OCI-LY3 (cell line): ENCODE data around the gene KCNA10.

Source experiments
- H2AFZ ChIP-seq: fragments of 200-600, 300-600 bp; shearing (Covaris generic); 2 replicates; pipeline ENCODE4 v1.6.0; 2014; ENCODE audit warnings: antibody characterized with exemption, low read depth, low read length
- H3K27ac ChIP-seq: fragments of 200-600, 300-600 bp; sonication (generic); 2 replicates; pipeline ENCODE4 v1.5.1; 2014; ENCODE audit warnings: mild to moderate bottlenecking, low read length, moderate library complexity, mixed read lengths
- H3K27me3 ChIP-seq: fragments of 200-600, 300-600 bp; sonication (generic); 2 replicates; pipeline ENCODE4 v1.6.1; 2014; ENCODE audit warnings: low read depth, low read length, mixed read lengths
- H3K36me3 ChIP-seq: fragments of 200-600, 300-600 bp; sonication (generic); replicated peaks from 2 replicates; pipeline ENCODE3; 2014; ENCODE audit warnings: low read depth, low read length, mixed read lengths
- H3K4me1 ChIP-seq: fragments of 300-600, 200-600 bp; sonication (generic); 2 replicates; pipeline ENCODE4 v1.6.1; 2014; ENCODE audit warnings: low read length, mixed read lengths
- H3K4me2 ChIP-seq: fragments of 200-600, 300-600 bp; sonication (generic); 2 replicates; pipeline ENCODE4 v1.6.1; 2014; ENCODE audit warnings: low read length, mixed read lengths
- H3K4me3 ChIP-seq: fragments of 300-600, 200-600 bp; sonication (generic); 2 replicates; pipeline ENCODE4 v1.5.1; 2014; ENCODE audit warnings: antibody characterized with exemption, mild to moderate bottlenecking, low read length, moderate library complexity
- H3K79me2 ChIP-seq: fragments of 300-600, 200-600 bp; shearing (Covaris generic); 2 replicates; pipeline ENCODE4 v1.6.1; 2014; ENCODE audit warnings: mild to moderate bottlenecking, low read length, mixed read lengths
- H3K9ac ChIP-seq: fragments of 300-600, 200-600 bp; shearing (Covaris generic); 2 replicates; pipeline ENCODE4 v1.6.0; 2014; ENCODE audit warnings: mild to moderate bottlenecking, low read length, moderate library complexity
- H3K9me3 ChIP-seq: fragments of 200-600, 300-600 bp; shearing (Covaris generic); 2 replicates; pipeline ENCODE4 v1.6.1; 2014; ENCODE audit warnings: low read length, mixed read lengths; ENCODE audit not compliant: insufficient read depth
- H4K20me1 ChIP-seq: fragments of 200-600, 300-600 bp; sonication (generic); 2 replicates; pipeline ENCODE4 v1.6.1; 2016; ENCODE audit warnings: low read length, mixed read lengths; ENCODE audit not compliant: insufficient read depth
- CTCF ChIP-seq: fragments of 200-600, 300-600 bp; sonication (generic); IDR thresholded peaks from 2 replicates; pipeline ENCODE4 v1.5.1; 2014; ENCODE audit warnings: antibody characterized with exemption, low read length, low read depth
- EZH2phosphoT487 ChIP-seq: fragments of 200-600 bp; shearing (Covaris generic); IDR thresholded peaks from 2 replicates; pipeline ENCODE4 v1.6.1; 2018; ENCODE audit warnings: antibody characterized with exemption, mixed run types, low read depth

Gene KCNA10

GRCh38 chr1:110561596-110561995, 42.6 kb upstream of the KCNA10 start:
- Histone ChIP-seq H3K27ac (no peak overlapping the region), H3K9me3 (no peaks in the 10 kb centered on the region), H4K20me1 (no peaks in the 10 kb centered on the region), H3K4me2 (no peak overlapping the region), H3K4me3 (no peak overlapping the region), H3K79me2 (no peaks in the 10 kb centered on the region), H3K4me1 (no peaks in the 10 kb centered on the region), H3K36me3 (no peaks in the 10 kb centered on the region), H2AFZ (no peak overlapping the region), H3K27me3 (no peaks in the 10 kb centered on the region), H3K9ac (no peak overlapping the region)
- TF ChIP-seq CTCF = no peak
- no peak for TF ChIP-seq EZH2phosphoT487

- Histone ChIP-seq H3K27me3 (no peaks in the 10 kb centered on the region), H3K4me3 (no peak overlapping the region), H3K9ac (no peak overlapping the region), H2AFZ (no peak overlapping the region), H3K9me3 (no peaks in the 10 kb centered on the region), H3K27ac (no peak overlapping the region), H3K4me1 (no peaks in the 10 kb centered on the region), H3K4me2 (no peak overlapping the region), H3K79me2 (no peaks in the 10 kb centered on the region), H3K36me3 (no peaks in the 10 kb centered on the region), H4K20me1 (no peaks in the 10 kb centered on the region)
- no peak for TF ChIP-seq EZH2phosphoT487
- TF ChIP-seq CTCF = no peak
These were observed 40.2 kb upstream of the KCNA10 start for GRCh38 chr1:110559157-110559556.

- no peaks in the 10 kb centered on the region for H3K36me3 ChIP-seq
- no peaks in the 10 kb centered on the region for H3K4me1 ChIP-seq
- no peaks in the 10 kb centered on the region for H3K9me3 ChIP-seq
- no peak overlapping the region for H2AFZ ChIP-seq
- TF ChIP-seq EZH2phosphoT487 (no peak), CTCF (no peak)
- H3K4me2 ChIP-seq = no peak overlapping the region
- H3K4me3 ChIP-seq = no peak overlapping the region
- no peaks in the 10 kb centered on the region for H3K27me3 ChIP-seq
- no peak overlapping the region for H3K27ac ChIP-seq
- H3K79me2 ChIP-seq = no peaks in the 10 kb centered on the region
- H3K9ac ChIP-seq = no peak overlapping the region
- H4K20me1 ChIP-seq = no peaks in the 10 kb centered on the region
These were observed 38.5 kb upstream of the KCNA10 start for GRCh38 chr1:110557481-110557880.

GRCh38 chr1:110556471-110556807, 37.5 kb upstream of the KCNA10 start:
- TF ChIP-seq CTCF (no peak), EZH2phosphoT487 (no peak)
- no peaks in the 10 kb centered on the region for H3K36me3 ChIP-seq
- no peak overlapping the region for H2AFZ ChIP-seq
- H3K9me3 ChIP-seq = no peaks in the 10 kb centered on the region
- H3K9ac ChIP-seq = no peak overlapping the region
- no peaks in the 10 kb centered on the region for H4K20me1 ChIP-seq
- H3K4me3 ChIP-seq = no peak overlapping the region
- H3K27me3 ChIP-seq = peaks cover 2% of the 10 kb centered on the region; the same call in 1 of the 2 replicates
- H3K79me2 ChIP-seq = no peaks in the 10 kb centered on the region
- H3K27ac ChIP-seq = no peak overlapping the region
- H3K4me2 ChIP-seq = no peak overlapping the region
- no peaks in the 10 kb centered on the region for H3K4me1 ChIP-seq
